ENCODE results near the gene NLGN4X.

Gene NLGN4X

DNA sequence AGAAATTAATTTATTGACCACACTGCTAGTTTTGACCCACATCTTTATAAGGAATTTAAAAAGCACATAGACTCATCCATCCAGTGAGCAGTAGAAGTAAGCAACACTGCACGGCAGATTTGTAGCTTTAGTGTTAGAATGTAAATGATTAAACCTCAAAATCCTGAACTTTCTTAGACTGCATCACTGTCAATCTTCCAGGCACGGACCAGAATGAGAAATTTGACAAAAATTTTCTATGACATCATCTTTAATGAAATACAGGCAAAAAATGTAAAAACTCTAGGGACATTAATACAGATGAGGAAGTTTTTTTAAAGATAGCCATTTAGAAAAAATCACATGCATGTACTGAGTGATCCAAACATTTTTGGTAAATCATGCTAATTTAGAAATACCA lies 29.2 kb downstream of the NLGN4X start:
- no peak for TF ChIP-seq ZNF274 (IDR thresholded peaks at IDR 0.05; ENCODE audit: low read depth, low read length)

DNA sequence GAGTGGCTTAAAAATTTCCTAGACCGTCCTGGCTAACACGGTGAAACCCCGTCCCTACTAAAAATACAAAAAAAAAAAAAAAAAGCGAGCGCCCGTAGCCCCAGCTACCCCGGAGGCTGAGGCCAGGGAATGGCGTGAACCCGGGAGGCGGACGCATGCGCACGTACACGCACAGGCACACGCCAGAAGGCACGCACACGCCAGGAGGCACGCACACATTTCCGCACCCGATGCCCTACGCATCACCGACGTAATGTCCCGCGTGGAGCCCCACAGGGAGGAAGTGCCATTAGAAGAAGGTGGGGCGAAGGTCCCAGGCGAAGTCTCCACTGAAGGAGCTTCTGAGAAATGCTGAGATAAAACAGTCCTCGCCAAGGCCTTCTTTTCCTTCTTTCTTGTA lies 41.4 kb downstream of the NLGN4X start:
- no peak for TF ChIP-seq ZNF274 (IDR thresholded peaks at IDR 0.05; ENCODE audit: low read depth, low read length)
- H3K4me3 ChIP-seq (ENCODE audit: low read length) = no peak overlapping the region

More for the DNA sequence above, 29.2 kb downstream of the NLGN4X start:
- H3K4me3 ChIP-seq (ENCODE audit: low read length) = no peak overlapping the region

DNA sequence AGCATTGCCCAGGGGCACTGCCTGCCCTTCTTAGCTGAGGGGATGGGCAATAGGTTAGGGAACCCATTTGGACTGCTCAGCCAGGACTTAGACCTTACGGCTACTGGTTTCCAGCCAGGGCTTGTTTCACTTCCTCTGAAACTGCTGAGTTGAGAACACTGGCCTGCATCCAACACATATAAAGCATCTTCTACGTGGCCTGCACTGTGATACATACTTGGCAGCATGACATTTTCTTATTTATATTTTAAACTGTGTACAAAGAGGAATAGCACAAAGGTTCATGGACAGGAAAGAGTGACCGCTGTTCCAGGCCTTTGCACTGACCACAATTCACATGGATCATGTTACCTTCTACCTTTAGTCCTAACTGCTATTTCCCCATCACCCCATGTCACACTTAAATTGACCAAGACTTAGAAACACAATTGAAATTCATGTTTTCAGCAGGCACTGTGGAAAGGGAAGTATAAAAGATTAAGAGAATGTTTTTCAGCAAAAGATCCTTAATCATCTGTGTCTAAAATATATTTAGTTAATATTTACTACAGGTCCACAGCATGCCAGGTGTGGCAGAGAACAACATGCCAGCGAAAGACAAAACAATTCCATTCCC lies 43.7 kb downstream of the NLGN4X start:
- no peak overlapping the region for H3K4me3 ChIP-seq (ENCODE audit: low read length)
- no peak for TF ChIP-seq ZNF274 (IDR thresholded peaks at IDR 0.05; ENCODE audit: low read depth, low read length)

DNA sequence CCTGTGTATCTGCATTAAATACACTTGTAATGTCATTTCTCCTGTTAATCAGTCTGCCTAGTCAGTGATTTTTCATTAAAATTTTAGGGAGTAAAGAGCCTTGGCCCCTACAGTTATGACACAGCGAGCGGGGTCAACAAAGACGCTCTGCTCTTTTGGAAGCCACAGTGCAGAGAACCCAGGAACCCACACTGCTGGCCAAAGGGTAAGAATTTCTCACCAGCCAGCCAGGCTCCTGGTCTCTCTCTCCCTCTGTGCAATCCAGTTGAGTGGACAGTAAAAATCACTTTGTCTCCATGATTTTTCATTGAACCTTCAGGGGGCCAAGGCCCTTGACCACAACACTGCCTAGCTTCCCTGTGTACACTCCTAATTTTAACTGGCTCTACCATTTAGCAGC lies 52.8 kb downstream of the NLGN4X start:
- H3K4me3 ChIP-seq (ENCODE audit: low read length) = no peak overlapping the region

DNA sequence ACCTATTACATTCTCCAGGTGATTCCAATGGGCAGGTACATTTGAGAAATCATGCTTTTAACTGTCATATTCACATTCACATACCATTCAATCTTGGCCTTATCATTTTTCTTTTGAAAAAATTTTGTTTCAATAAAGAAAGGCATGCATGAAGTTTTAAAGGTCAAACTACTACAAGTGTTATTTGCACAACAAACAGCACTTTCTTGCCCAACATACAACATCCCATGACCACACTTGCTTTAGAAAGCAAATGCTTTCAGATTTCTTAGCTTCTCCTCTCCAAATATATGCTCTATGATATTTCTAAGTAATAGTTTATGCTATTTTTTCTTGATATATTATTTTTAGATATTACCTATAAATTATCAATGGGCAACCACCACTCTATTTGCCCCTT lies 58.2 kb downstream of the NLGN4X start:
- H3K4me3 ChIP-seq (ENCODE audit: low read length) = no peak overlapping the region
- TF ChIP-seq ZNF274 (IDR thresholded peaks at IDR 0.05; ENCODE audit: low read depth, low read length) = no peak

More for the DNA sequence above, 52.8 kb downstream of the NLGN4X start:
- TF ChIP-seq ZNF274 (IDR thresholded peaks at IDR 0.05; ENCODE audit: low read depth, low read length) = no peak

DNA sequence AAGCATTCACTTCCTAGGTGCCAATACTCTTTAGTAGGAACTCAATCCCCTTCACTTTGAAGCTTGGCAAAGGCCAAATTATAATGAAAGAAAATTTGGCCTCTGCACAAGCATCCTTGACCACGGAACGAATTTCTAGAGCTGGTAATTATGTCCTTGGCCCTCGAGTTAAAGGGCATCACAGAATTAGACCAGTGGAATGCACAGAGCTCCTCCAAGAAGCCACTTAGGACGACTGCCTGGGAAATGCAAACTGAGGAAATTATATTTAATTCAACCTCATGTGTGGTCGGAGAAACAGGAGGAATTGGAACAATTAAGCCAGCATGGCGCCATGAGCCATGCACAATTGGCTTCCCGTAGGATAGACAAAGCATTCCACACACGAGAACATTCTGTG lies 59.3 kb downstream of the NLGN4X start:
- no peak overlapping the region for H3K4me3 ChIP-seq (ENCODE audit: low read length)
- TF ChIP-seq ZNF274 (IDR thresholded peaks at IDR 0.05; ENCODE audit: low read depth, low read length) = no peak

DNA sequence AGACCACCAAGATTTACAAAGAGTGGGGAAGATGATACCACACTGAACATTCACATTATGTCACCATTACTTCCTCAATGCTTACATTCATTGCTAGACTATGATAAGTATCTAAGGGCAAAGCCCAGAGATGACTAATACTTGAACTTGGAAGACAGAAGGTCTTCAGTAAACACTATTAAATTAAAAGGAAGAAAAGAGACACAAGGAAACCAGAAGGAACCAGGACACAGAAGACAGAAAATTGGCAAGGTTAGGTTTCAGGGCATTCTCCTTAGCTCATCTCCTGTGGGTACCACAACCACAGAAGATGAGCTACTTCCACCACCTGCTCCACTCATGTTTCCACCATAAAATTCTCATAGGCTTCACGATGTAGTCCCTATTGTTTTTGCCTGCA lies 64.9 kb downstream of the NLGN4X start:
- TF ChIP-seq ZNF274 (IDR thresholded peaks at IDR 0.05; ENCODE audit: low read depth, low read length) = no peak
- H3K4me3 ChIP-seq (ENCODE audit: low read length) = no peak overlapping the region

DNA sequence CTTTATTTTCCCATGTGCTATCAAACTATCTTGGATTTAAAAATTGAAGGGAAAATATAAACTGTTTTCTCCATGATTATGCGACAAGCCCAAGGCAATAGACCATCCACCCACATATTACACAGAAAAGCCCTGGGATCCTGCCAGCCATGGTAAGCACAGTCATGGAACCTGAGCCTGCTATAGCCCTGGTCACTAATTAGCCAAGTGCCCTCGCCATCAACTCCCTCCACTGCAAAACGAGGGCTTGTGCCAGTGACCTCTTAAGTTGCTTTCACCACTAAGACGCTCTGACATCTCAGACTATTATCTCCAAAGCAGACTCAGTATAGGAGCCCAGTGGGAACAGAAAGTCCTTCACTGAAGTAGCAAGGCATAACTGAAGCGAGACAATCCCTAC lies 69.2 kb downstream of the NLGN4X start:
- TF ChIP-seq ZNF274 (IDR thresholded peaks at IDR 0.05; ENCODE audit: low read depth, low read length) = no peak

DNA sequence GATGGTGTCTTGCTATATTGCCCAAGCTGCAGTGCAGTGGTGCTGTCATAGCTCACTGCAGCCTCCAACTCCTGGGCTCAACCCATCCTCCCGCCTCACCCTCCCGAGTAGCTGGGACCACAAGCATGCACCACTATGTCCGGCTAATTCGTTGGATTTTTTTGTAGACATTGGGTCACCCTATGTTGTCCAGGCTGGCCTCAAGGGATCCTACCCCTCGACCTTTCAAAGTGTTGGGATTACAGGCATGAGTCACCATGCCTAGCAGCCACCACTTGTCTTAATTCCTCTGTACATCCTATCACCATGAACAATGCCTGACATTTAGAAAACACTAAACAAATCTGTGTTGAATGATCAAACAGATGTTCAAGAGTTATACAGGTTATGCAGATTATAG lies 76.7 kb downstream of the NLGN4X start:
- no peak for TF ChIP-seq ZNF274 (IDR thresholded peaks at IDR 0.05; ENCODE audit: low read depth, low read length)
- H3K4me3 ChIP-seq (ENCODE audit: low read length) = no peak overlapping the region

More for the DNA sequence above, 69.2 kb downstream of the NLGN4X start:
- no peak overlapping the region for H3K4me3 ChIP-seq (ENCODE audit: low read length)

DNA sequence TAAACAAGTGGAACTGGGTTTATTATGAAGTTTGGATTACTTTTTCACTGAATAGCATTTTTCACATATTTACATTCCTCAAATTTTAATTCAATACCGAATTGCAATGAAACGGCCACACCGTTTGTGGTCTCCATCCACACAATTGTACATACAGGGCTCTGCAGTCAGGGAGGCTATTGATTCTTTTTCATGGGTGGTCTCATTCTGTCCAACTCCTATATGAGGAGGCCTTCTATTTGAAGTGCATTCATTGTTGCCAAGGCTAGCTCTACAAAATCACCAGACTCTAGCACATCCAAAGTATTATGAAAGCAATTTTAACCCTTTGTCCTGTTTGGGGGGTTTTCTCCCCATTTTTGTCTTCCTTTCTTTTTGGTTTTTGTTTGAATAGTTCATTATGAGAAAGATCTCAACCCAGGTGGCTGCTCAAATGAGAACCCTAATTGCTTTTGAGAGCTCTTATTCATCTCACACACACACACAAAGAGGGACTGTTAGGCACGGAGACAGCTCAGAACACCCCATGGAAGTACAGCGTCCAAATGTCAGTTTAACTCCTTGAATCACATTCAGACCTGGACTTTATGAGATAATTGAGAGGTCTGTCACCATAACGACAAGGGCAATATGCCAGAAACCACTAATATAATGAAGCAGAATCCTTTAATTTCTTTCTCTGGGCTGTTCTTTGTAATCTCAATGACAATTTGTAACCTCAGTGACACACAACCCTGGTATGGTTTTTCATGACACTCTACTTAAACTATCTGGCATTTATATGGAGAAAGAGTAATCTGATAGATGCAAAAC lies 79.4 kb downstream of the NLGN4X start:
- no peak overlapping the region for H3K4me3 ChIP-seq (ENCODE audit: low read length)
- no peak for TF ChIP-seq ZNF274 (IDR thresholded peaks at IDR 0.05; ENCODE audit: low read depth, low read length)

DNA sequence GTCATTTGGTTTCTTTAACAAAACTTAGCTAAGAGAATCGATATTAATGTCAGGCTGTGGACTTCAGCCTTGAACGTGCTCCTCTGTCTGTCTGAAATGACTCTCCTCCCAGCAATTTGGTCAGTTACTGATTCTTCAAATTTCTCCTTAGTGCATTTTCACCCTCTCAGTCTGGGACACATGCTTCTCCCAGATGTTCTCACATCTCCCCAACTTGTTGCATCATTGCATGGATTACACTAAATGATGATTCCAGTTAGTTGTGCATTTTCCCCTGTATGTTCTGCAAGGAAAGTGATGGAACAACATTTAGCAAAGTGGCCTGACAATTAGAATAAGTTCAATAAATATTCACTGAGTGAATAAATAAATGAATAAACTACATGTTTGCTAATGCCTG lies 94.4 kb downstream of the NLGN4X start:
- H3K4me3 ChIP-seq (ENCODE audit: low read length) = no peak overlapping the region
- TF ChIP-seq ZNF274 (IDR thresholded peaks at IDR 0.05; ENCODE audit: low read depth, low read length) = no peak

DNA sequence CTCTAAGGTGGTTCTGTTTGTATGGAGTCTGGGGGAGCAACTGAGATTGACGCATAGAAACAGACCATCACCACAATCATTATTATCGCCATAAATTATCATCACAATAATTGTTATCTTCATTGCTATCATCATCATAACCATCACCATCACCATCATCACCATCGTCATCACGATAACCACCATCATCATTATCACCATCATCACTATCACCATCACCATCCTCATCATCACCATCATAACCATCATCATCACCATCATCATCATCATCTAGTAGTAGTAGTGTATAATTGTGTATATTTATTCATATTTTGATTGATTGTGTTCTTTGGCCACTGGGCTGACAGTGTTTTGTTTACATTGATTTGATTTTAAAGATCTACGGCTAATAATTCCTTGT lies 95.7 kb downstream of the NLGN4X start:
- no peak for TF ChIP-seq ZNF274 (IDR thresholded peaks at IDR 0.05; ENCODE audit: low read depth, low read length)
- H3K4me3 ChIP-seq (ENCODE audit: low read length) = no peak overlapping the region

DNA sequence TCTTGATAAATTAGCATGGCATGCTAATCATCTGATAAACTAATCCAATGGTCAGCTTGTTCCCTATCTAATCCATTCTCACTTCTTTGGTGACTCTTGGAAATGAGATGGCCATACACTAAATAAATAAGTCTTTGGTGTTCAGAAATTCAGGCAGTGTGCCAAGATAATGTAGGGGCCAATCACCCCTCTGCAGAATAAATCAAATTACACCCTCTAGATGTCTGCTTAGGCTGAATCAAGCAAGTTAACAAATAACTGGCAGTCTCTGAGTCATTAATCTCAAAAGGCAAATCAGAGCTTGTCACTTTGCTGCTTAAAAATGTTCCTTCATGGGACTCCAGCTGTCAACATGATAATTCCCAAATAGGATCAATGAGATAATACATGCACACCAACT lies 97.4 kb downstream of the NLGN4X start:
- H3K4me3 ChIP-seq (ENCODE audit: low read length) = no peak overlapping the region
- TF ChIP-seq ZNF274 (IDR thresholded peaks at IDR 0.05; ENCODE audit: low read depth, low read length) = no peak

DNA sequence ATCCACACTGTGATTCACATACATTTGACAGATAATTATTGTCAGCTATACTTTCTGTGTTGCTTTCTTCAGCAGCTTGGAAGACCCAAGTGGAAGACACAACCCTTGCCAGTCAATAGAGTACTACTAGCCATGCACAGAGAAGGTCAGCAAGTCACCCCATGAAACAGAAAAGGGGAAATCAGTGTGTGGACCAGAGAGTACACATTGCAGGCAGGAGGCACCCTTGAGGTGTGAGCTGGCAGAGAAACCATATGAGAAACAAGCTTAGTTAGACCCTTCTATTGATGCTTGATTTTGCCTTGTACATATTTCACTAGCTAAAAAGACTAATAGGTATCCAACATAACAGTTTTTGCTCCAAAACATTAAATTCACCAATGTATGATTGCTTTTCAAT lies 99.5 kb downstream of the NLGN4X start:
- H3K4me3 ChIP-seq (ENCODE audit: low read length) = no peak overlapping the region
- no peak for TF ChIP-seq ZNF274 (IDR thresholded peaks at IDR 0.05; ENCODE audit: low read depth, low read length)

DNA sequence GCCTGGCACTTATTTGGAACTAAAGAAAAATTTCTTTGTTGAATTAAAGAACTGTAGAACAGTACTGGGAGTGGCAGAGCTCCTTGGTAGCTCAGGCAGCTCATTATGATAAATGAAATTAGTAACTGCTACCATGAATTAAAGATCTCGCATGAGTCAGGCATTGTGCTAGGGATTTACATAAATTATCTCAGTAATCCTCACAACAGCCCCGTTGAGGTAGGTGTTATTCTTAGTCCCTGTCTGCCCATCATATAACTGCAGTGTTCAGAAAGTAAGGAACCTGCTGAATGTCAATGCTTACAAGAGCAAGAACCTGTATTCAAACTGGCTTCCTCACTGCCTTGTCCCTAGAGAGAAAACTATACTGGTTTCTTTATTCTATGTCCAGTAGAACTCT lies 108.3 kb downstream of the NLGN4X start:
- no peak overlapping the region for H3K4me3 ChIP-seq (ENCODE audit: low read length)
- TF ChIP-seq ZNF274 (IDR thresholded peaks at IDR 0.05; ENCODE audit: low read depth, low read length) = no peak
